Loucy (cell line): Measurements from ENCODE around the gene CDH4.

Experiments used
- H2AFZ ChIP-seq: fragments of 200-600 bp; sonication (generic); 2 replicates; pipeline ENCODE4 v1.6.0; 2016; ENCODE audit warnings: antibody characterized with exemption, mild to moderate bottlenecking, low read length, moderate library complexity
- H3F3A ChIP-seq: fragments of 200-600 bp; 2 replicates; pipeline ENCODE4 v1.6.0; 2016; ENCODE audit warnings: antibody characterized with exemption, low read depth, mild to moderate bottlenecking
- H3K27me3 ChIP-seq: fragments of 200-600 bp; sonication (generic); 2 replicates; pipeline ENCODE4 v1.6.1; 2014; ENCODE audit warnings: low read length, mild to moderate bottlenecking; ENCODE audit not compliant: insufficient read depth, poor library complexity, severe bottlenecking
- H3K36me3 ChIP-seq: fragments of 200-600 bp; sonication (generic); 2 replicates; pipeline ENCODE4 v1.6.1; 2016; ENCODE audit warnings: low read length; ENCODE audit not compliant: insufficient read depth
- H3K4me1 ChIP-seq: fragments of 200-600 bp; sonication (generic); 2 replicates; pipeline ENCODE4 v1.5.1; 2014; ENCODE audit warnings: low read length, mild to moderate bottlenecking; ENCODE audit not compliant: insufficient read depth, poor library complexity, severe bottlenecking
- H3K4me2 ChIP-seq: fragments of 200-600 bp; sonication (generic); 2 replicates; pipeline ENCODE4 v1.6.0; 2014; ENCODE audit warnings: antibody characterized with exemption, low read length, low read depth, mild to moderate bottlenecking; ENCODE audit not compliant: poor library complexity, severe bottlenecking
- H3K4me3 ChIP-seq: fragments of 200-600 bp; sonication (generic); 2 replicates; pipeline ENCODE4 v1.5.1; 2014; ENCODE audit warnings: low read length, mild to moderate bottlenecking, mixed read lengths; ENCODE audit not compliant: poor library complexity, severe bottlenecking
- H3K79me2 ChIP-seq: fragments of 200-600 bp; sonication (generic); 2 replicates; pipeline ENCODE4 v1.6.1; 2014; ENCODE audit warnings: low read length; ENCODE audit not compliant: insufficient read depth
- H3K9ac ChIP-seq: fragments of 200-600 bp; sonication (generic); 2 replicates; pipeline ENCODE4 v1.6.0; 2014; ENCODE audit warnings: mild to moderate bottlenecking, low read depth, low read length, moderate library complexity; ENCODE audit not compliant: poor library complexity, severe bottlenecking
- H3K9me2 ChIP-seq: fragments of 200-600 bp; sonication (generic); replicated peaks from 2 replicates; pipeline ENCODE4 v1.6.1; 2016; ENCODE audit warnings: low read depth, low read length, mixed read lengths
- H3K9me3 ChIP-seq: fragments of 200-600 bp; sonication (generic); 2 replicates; pipeline ENCODE4 v1.6.1; 2014; ENCODE audit warnings: mild to moderate bottlenecking, antibody characterized with exemption, low read length, low read depth; ENCODE audit not compliant: insufficient read depth
- H4K20me1 ChIP-seq: fragments of 200-600 bp; sonication (generic); 2 replicates; pipeline ENCODE4 v1.6.0; 2014; ENCODE audit warnings: antibody characterized with exemption, low read length, mild to moderate bottlenecking; ENCODE audit not compliant: insufficient read depth, poor library complexity, severe bottlenecking
- EZH2phosphoT487 ChIP-seq: fragments of 200-600 bp; IDR thresholded peaks from 2 replicates; pipeline ENCODE4 v1.6.1; 2018; ENCODE audit warnings: antibody characterized with exemption, mild to moderate bottlenecking, moderate library complexity, borderline replicate concordance
- TF ChIP-seq, protein P1 (sequence below): fragments of 200-600 bp; sonication (generic); conservative IDR thresholded peaks from 2 replicates; pipeline ENCODE4 v1.5.1; 2014; ENCODE audit warnings: mild to moderate bottlenecking, antibody characterized with exemption, low read length

The CDH4 gene

GRCh38 chr20:61871160-61871559 lies 619.1 kb downstream of the CDH4 start:
- Histone ChIP-seq H3K4me3 (no peak overlapping the region), H3K4me1 (no peaks in the 10 kb centered on the region), H3K79me2 (no peaks in the 10 kb centered on the region), H3K9ac (no peak overlapping the region), H3K36me3 (no peaks in the 10 kb centered on the region; the same call in 1 of the 2 replicates), H3K4me2 (no peak overlapping the region), H3K27me3 (no peaks in the 10 kb centered on the region), H4K20me1 (no peaks in the 10 kb centered on the region), H3K9me2 (no peaks in the 10 kb centered on the region), H3F3A (no peaks in the 10 kb centered on the region), H2AFZ (no peak overlapping the region), H3K9me3 (peaks cover under 1% of the 10 kb centered on the region; the same call in 1 of the 2 replicates)
- TF ChIP-seq, protein P1, sequence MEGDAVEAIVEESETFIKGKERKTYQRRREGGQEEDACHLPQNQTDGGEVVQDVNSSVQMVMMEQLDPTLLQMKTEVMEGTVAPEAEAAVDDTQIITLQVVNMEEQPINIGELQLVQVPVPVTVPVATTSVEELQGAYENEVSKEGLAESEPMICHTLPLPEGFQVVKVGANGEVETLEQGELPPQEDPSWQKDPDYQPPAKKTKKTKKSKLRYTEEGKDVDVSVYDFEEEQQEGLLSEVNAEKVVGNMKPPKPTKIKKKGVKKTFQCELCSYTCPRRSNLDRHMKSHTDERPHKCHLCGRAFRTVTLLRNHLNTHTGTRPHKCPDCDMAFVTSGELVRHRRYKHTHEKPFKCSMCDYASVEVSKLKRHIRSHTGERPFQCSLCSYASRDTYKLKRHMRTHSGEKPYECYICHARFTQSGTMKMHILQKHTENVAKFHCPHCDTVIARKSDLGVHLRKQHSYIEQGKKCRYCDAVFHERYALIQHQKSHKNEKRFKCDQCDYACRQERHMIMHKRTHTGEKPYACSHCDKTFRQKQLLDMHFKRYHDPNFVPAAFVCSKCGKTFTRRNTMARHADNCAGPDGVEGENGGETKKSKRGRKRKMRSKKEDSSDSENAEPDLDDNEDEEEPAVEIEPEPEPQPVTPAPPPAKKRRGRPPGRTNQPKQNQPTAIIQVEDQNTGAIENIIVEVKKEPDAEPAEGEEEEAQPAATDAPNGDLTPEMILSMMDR, result no peak
- TF ChIP-seq EZH2phosphoT487, result no peak

GRCh38 chr20:61871913-61872312 lies 619.9 kb downstream of the CDH4 start:
- no peaks in the 10 kb centered on the region for H3F3A ChIP-seq
- no peaks in the 10 kb centered on the region for H3K27me3 ChIP-seq
- H3K36me3 ChIP-seq, result no peaks in the 10 kb centered on the region
- H3K4me1 ChIP-seq, result no peaks in the 10 kb centered on the region
- no peak overlapping the region for H3K4me2 ChIP-seq
- TF ChIP-seq, protein P1, result no peak
- no peak for TF ChIP-seq EZH2phosphoT487
- H3K9me2 ChIP-seq, result no peaks in the 10 kb centered on the region
- H3K9me3 ChIP-seq, result no peaks in the 10 kb centered on the region
- H2AFZ ChIP-seq, result no peak overlapping the region
- no peaks in the 10 kb centered on the region for H4K20me1 ChIP-seq
- H3K9ac ChIP-seq, result no peak overlapping the region
- no peaks in the 10 kb centered on the region for H3K79me2 ChIP-seq
- H3K4me3 ChIP-seq, result no peak overlapping the region

- H3K27me3 ChIP-seq, result no peaks in the 10 kb centered on the region
- H3K4me3 ChIP-seq, result no peak overlapping the region
- no peaks in the 10 kb centered on the region for H3K9me2 ChIP-seq
- H3K36me3 ChIP-seq, result no peaks in the 10 kb centered on the region
- no peaks in the 10 kb centered on the region for H3K79me2 ChIP-seq
- no peak overlapping the region for H3K9ac ChIP-seq
- no peaks in the 10 kb centered on the region for H4K20me1 ChIP-seq
- H3F3A ChIP-seq, result no peaks in the 10 kb centered on the region
- TF ChIP-seq, protein P1, result no peak
- no peaks in the 10 kb centered on the region for H3K9me3 ChIP-seq
- no peaks in the 10 kb centered on the region for H3K4me1 ChIP-seq
- no peak overlapping the region for H2AFZ ChIP-seq
- no peak overlapping the region for H3K4me2 ChIP-seq
These were observed 620.4 kb downstream of the CDH4 start for GRCh38 chr20:61872371-61872900.
